RWPE1 (cell line): Measurements from ENCODE around the gene HSPB1.
A peak's percentile ranks its signal among the peaks of the same experiment; 100 is the strongest.

Source experiments
- CTCF ChIA-PET: fragments of 350-600 bp; sonication (Branson Sonifier 250); formaldehyde crosslinking; extraction: SDS; loops from one replicate; lab custom pipeline; 2021; lab: Yijun Ruan, JAX
- POLR2A ChIA-PET: fragments of 400-600 bp; formaldehyde crosslinking; extraction: SDS; loops from one replicate; lab custom pipeline; 2020; ENCODE audit warnings: antibody characterized with exemption; ENCODE audit not compliant: low non-redundant PET; lab: Yijun Ruan, JAX
- DNase-seq: peaks from one replicate; pipeline ENCODE4 v3.0.0; 2012; ENCODE audit warnings: low spot score
- H3K27ac ChIP-seq: fragments of 450-650 bp; 2 replicates; pipeline ENCODE4 v1.5.1; 2017
- CTCF ChIP-seq: fragments of 450-650 bp; conservative IDR thresholded peaks from 2 replicates; pipeline ENCODE4 v1.5.1; 2017; ENCODE audit warnings: low read depth, mild to moderate bottlenecking

Gene HSPB1

GRCh38 chr7:76338298-76339084 lies 36.0 kb downstream of the HSPB1 start:
- DNase-seq, result peak; percentile 56
- no peak for TF ChIP-seq CTCF
- peak overlapping the region; percentile 38; the same call in 1 of the 2 replicates for H3K27ac ChIP-seq
- POLR2A ChIA-PET, result no interaction called here
- CTCF ChIA-PET, result no interaction called here

- POLR2A ChIA-PET, result no interaction called here
- CTCF ChIA-PET, result no interaction called here
- H3K27ac ChIP-seq, result peak overlapping the region; percentile 76
- TF ChIP-seq CTCF, result no peak
- no peak for DNase-seq
These were observed 38.2 kb downstream of the HSPB1 start for GRCh38 chr7:76340617-76341131.

GRCh38 chr7:76342222-76342621 lies 39.7 kb downstream of the HSPB1 start:
- ChIA-PET CTCF (interaction anchor here (0.6 kb wide), 1 partner anchor 22 kb away, joined by 3 read pairs; no protein-coding TSS in a partner anchor), POLR2A (no interaction called here)
- TF ChIP-seq CTCF, result no peak
- no peak for DNase-seq
- no peak overlapping the region for H3K27ac ChIP-seq

- POLR2A ChIA-PET, result no interaction called here
- CTCF ChIA-PET, result no interaction called here
- DNase-seq, result no peak
These were observed 40.9 kb downstream of the HSPB1 start for GRCh38 chr7:76343294-76343930.

GRCh38 chr7:76343931-76344321 lies 41.5 kb downstream of the HSPB1 start:
- ChIA-PET CTCF (no interaction called here), POLR2A (no interaction called here)
- DNase-seq, result no peak
- TF ChIP-seq CTCF, result no peak
- H3K27ac ChIP-seq, result peak overlapping the region; percentile 44; the same call in 1 of the 2 replicates

More at GRCh38 chr7:76343294-76343930, 40.9 kb downstream of the HSPB1 start:
- peak overlapping the region; percentile 44; the same call in 1 of the 2 replicates for H3K27ac ChIP-seq
- no peak for TF ChIP-seq CTCF

GRCh38 chr7:76346097-76346496 lies 43.6 kb downstream of the HSPB1 start:
- H3K27ac ChIP-seq, result no peak overlapping the region; the same call in 1 of the 2 replicates
- ChIA-PET POLR2A (no interaction called here), CTCF (no interaction called here)
- DNase-seq, result no peak
- TF ChIP-seq CTCF, result no peak
